SK-N-SH (cell line): Measurements from ENCODE around the gene VRK2. TPM values are rescaled to one million over a fixed set of nuclear protein-coding genes. Genes with fewer than 3 reads are reported as not detected.

Experiments
- CTCF ChIA-PET: fragments of 300-600, 350-600 bp; formaldehyde crosslinking; extraction: SDS; loops from one replicate; lab custom pipeline; 2021; lab: Yijun Ruan, JAX
- POLR2A ChIA-PET: fragments of 350-600 bp; sonication (Branson Sonifier 250); formaldehyde crosslinking; extraction: SDS; loops from one replicate; lab custom pipeline; 2020; ENCODE audit warnings: antibody characterized with exemption, inconsistent platforms; lab: Yijun Ruan, JAX
- DNase-seq: peaks from one replicate; pipeline ENCODE4 v3.0.0; 2012
- H2AFZ ChIP-seq: fragments of 200-600 bp; sonication (generic); 2 replicates; pipeline ENCODE4 v1.8.1; 2016; ENCODE audit warnings: antibody characterized with exemption, mild to moderate bottlenecking, low read depth
- H3F3A ChIP-seq: fragments of 200-600 bp; sonication (generic); replicated peaks from 2 replicates; pipeline ENCODE3; 2016; ENCODE audit warnings: antibody characterized with exemption, mild to moderate bottlenecking; ENCODE audit not compliant: insufficient read depth
- H3K27ac ChIP-seq, 2 experiments: fragments of 200-500 bp in 1 of 2; fragments of 200-600 bp in 1 of 2; sonication (Bioruptor generic) in 1 of 2; sonication (generic), shearing (Covaris generic) in 1 of 2; 2 replicates each; pipeline versions ENCODE4 v1.5.1 to v1.6.1; 2014 to 2016; ENCODE audit warnings: low read depth in 2 of 2, inconsistent platforms in 1 of 2, low read length in 1 of 2, mild to moderate bottlenecking in 1 of 2, mixed read lengths in 1 of 2
- H3K27me3 ChIP-seq: fragments of 200-600 bp; sonication (generic), shearing (Covaris generic); 2 replicates; pipeline ENCODE4 v1.6.1; 2016; ENCODE audit warnings: mixed run types; ENCODE audit not compliant: insufficient read depth
- H3K36me3 ChIP-seq, 2 experiments: fragments of 200-500 bp in 1 of 2; fragments of 200-600 bp in 1 of 2; sonication (Bioruptor generic) in 1 of 2; sonication (generic) in 1 of 2; replicated peaks in 1 of 2; 2 replicates each; pipeline versions ENCODE3 to v1.5.1; 2014 to 2016; ENCODE audit warnings: low read length in 1 of 2, mild to moderate bottlenecking in 1 of 2; ENCODE audit not compliant: insufficient read depth in 2 of 2, control insufficient read depth in 1 of 2
- H3K4me1 ChIP-seq, 2 experiments: fragments of 200-500 bp in 1 of 2; fragments of 200-600 bp in 1 of 2; sonication (Bioruptor generic) in 1 of 2; sonication (generic), shearing (Covaris generic) in 1 of 2; 2 replicates each; pipeline versions ENCODE4 v1.5.1 to v1.6.1; 2014 to 2016; ENCODE audit warnings: low read depth in 1 of 2, low read length in 1 of 2, mixed run types in 1 of 2; ENCODE audit not compliant: insufficient read depth in 2 of 2, control insufficient read depth in 1 of 2
- H3K4me2 ChIP-seq: fragments of 200-600 bp; sonication (generic), shearing (Covaris generic); 2 replicates; pipeline ENCODE4 v1.6.1; 2017; ENCODE audit warnings: mixed run types
- H3K4me3 ChIP-seq, 2 experiments: fragments of 200-500 bp in 1 of 2; fragments of 200-600 bp in 1 of 2; sonication (Bioruptor generic) in 1 of 2; sonication (generic), shearing (Covaris generic) in 1 of 2; 2 replicates each; pipeline versions ENCODE4 v1.5.1 to v1.8.1; 2014 to 2016; ENCODE audit warnings: low read depth in 2 of 2, inconsistent platforms in 1 of 2, low read length in 1 of 2, mild to moderate bottlenecking in 1 of 2, mixed read lengths in 1 of 2, moderate library complexity in 1 of 2
- H3K79me2 ChIP-seq: fragments of 200-600 bp; sonication (generic); 2 replicates; pipeline ENCODE4 v1.8.1; 2017; ENCODE audit warnings: mild to moderate bottlenecking; ENCODE audit not compliant: insufficient read depth
- H3K9ac ChIP-seq: fragments of 200-600 bp; sonication (generic); 2 replicates; pipeline ENCODE4 v1.6.1; 2017; ENCODE audit warnings: mixed run types
- H3K9me2 ChIP-seq: fragments of 200-600 bp; sonication (generic); 2 replicates; pipeline ENCODE4 v1.6.1; 2017; ENCODE audit warnings: mixed run types
- H3K9me3 ChIP-seq: fragments of 200-600 bp; sonication (generic); 2 replicates; pipeline ENCODE4 v1.6.1; 2017; ENCODE audit warnings: mixed run types, mild to moderate bottlenecking, moderate library complexity
- H4K20me1 ChIP-seq: fragments of 200-600 bp; sonication (generic); 2 replicates; pipeline ENCODE4 v1.6.1; 2017; ENCODE audit warnings: mild to moderate bottlenecking, mixed run types; ENCODE audit not compliant: insufficient read depth
- ELF1 ChIP-seq: IDR thresholded peaks from 2 replicates; pipeline ENCODE4 v1.4.0; 2012
- EP300 ChIP-seq, 2 experiments: IDR thresholded peaks; 2 replicates each; pipeline versions ENCODE4 v1.4.0 to v1.6.1; 2012; ENCODE audit warnings: borderline replicate concordance in 1 of 2, low read depth in 1 of 2, low read length in 1 of 2
- FOXJ3 ChIP-seq: sonication (generic); formaldehyde crosslinking; IDR thresholded peaks from 2 replicates; pipeline ENCODE4 v1.5.1; 2020; ENCODE audit warnings: mild to moderate bottlenecking, missing genetic modification reagents
- GATA2 ChIP-seq: sonication (generic); formaldehyde crosslinking; IDR thresholded peaks from 2 replicates; pipeline ENCODE4 v1.5.0; 2020; ENCODE audit warnings: mild to moderate bottlenecking, missing genetic modification reagents
- JUND ChIP-seq: IDR thresholded peaks from 2 replicates; pipeline ENCODE4 v1.4.0; 2012
- NFIC ChIP-seq: IDR thresholded peaks from 2 replicates; pipeline ENCODE4 v1.4.0; 2012; ENCODE audit warnings: borderline replicate concordance
- NRF1 ChIP-seq: IDR thresholded peaks from 2 replicates; pipeline ENCODE4 v1.6.1; 2012; ENCODE audit warnings: low read depth, mild to moderate bottlenecking, low read length
- POLR2AphosphoS5 ChIP-seq: IDR thresholded peaks from 2 replicates; pipeline ENCODE4 v1.6.1; 2012; ENCODE audit warnings: low read depth, low read length
- RAD21 ChIP-seq: IDR thresholded peaks from 2 replicates; pipeline ENCODE4 v1.6.1; 2012; ENCODE audit warnings: mild to moderate bottlenecking, low read length
- RXRA ChIP-seq: IDR thresholded peaks from 2 replicates; pipeline ENCODE4 v1.4.0; 2012; ENCODE audit warnings: low read depth, mild to moderate bottlenecking, borderline replicate concordance
- SMC3 ChIP-seq: IDR thresholded peaks from 2 replicates; pipeline ENCODE4 v1.6.1; 2012; ENCODE audit warnings: low read depth, low read length, improper control_type of control experiment
- TAF1 ChIP-seq: IDR thresholded peaks from 2 replicates; pipeline ENCODE4 v1.6.1; 2012; ENCODE audit warnings: low read depth, mild to moderate bottlenecking, low read length, moderate library complexity, borderline replicate concordance
- TCF12 ChIP-seq: IDR thresholded peaks from 2 replicates; pipeline ENCODE4 v1.4.0; 2012
- YY1 ChIP-seq: IDR thresholded peaks from 2 replicates; pipeline ENCODE4 v1.4.0; 2012; ENCODE audit warnings: low read depth, mild to moderate bottlenecking
- WGBS: methylation state at CpG from one replicate; pipeline ENCODE4 v1.1.6; 2017; ENCODE audit warnings: low lambda C conversion rate; 5-methylcytosine and 5-hydroxymethylcytosine counted together
- polyA plus RNA-seq, 3 experiments: library from polyadenylated mRNA; depleted of rRNA; stranded (reverse); fragments of >200 nt; gene quantifications; 2 replicates each; pipeline ENCODE4 v1.2.3, GENCODE V29; 2012
- TF ChIP-seq, protein P1 (sequence below): fragments of 200-600 bp; sonication (generic); IDR thresholded peaks from 2 replicates; pipeline ENCODE4 v1.6.1; 2017; ENCODE audit warnings: antibody characterized with exemption, mild to moderate bottlenecking, moderate library complexity
- TF ChIP-seq, protein P2 (sequence below): IDR thresholded peaks from 2 replicates; pipeline ENCODE4 v1.4.0; 2012; ENCODE audit warnings: low read depth, borderline replicate concordance
- TF ChIP-seq, protein P3 (sequence below): fragments of 150-350 bp; IDR thresholded peaks from 2 replicates; pipeline ENCODE4 v1.6.1; 2016; ENCODE audit warnings: mild to moderate bottlenecking, low read depth, low read length

The VRK2 gene
- polyA plus RNA-seq, 1 of the 3 experiments (the other 2 are of a cell fraction), result not detected

DNA sequence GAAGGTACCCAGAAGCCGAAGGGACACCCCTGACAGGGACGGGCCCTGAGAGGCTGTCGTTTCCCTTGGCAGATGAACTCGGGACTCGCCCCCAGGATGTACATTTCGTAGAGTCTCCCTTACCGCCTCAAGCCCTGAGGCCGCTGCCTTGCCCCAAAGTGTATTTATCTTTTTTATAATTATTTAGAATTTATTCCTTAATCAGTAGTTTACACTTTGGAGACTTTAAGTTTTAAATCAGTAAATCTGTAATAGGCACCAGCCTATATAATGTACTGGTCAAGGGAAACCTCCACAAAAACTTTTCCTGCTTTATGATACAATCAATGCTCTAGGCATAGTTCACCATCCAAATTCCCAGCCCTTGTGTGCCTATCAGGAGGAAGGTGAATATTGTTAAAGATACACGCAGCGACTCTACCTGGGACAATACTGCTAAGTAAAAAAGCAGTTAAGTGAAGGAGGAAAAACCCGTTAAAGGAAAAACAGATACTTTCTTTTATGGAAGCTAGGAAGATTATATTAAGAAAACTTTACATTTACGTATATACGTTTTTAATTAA lies 848 bp downstream of the VRK2 start:
- Histone ChIP-seq H4K20me1 (no peaks in the 10 kb centered on the region), H3K27ac (no peak overlapping the region), H3K4me1 (peaks cover 0 to 11% of the 10 kb centered on the region in 2 experiments; a peak in 1 of 4 replicates), H3K9me2 (no peaks in the 10 kb centered on the region)
- no peak for DNase-seq
- TF ChIP-seq ELF1 (no peak), FOXJ3 (CRISPR knock-in tag) (no peak), RAD21 (no peak), EP300 (IDR thresholded peaks at IDR 0.05; ENCODE audit: borderline replicate concordance in 1 of 2, low read depth in 1 of 2, low read length in 1 of 2) (no peak), GATA2 (CRISPR knock-in tag) (no peak), RXRA (no peak), TCF12 (no peak), POLR2AphosphoS5 (no peak), JUND (no peak), TAF1 (no peak), NRF1 (no peak), SMC3 (no peak), NFIC (no peak), YY1 (no peak)
- TF ChIP-seq, protein P1, sequence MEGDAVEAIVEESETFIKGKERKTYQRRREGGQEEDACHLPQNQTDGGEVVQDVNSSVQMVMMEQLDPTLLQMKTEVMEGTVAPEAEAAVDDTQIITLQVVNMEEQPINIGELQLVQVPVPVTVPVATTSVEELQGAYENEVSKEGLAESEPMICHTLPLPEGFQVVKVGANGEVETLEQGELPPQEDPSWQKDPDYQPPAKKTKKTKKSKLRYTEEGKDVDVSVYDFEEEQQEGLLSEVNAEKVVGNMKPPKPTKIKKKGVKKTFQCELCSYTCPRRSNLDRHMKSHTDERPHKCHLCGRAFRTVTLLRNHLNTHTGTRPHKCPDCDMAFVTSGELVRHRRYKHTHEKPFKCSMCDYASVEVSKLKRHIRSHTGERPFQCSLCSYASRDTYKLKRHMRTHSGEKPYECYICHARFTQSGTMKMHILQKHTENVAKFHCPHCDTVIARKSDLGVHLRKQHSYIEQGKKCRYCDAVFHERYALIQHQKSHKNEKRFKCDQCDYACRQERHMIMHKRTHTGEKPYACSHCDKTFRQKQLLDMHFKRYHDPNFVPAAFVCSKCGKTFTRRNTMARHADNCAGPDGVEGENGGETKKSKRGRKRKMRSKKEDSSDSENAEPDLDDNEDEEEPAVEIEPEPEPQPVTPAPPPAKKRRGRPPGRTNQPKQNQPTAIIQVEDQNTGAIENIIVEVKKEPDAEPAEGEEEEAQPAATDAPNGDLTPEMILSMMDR, result no peak
- TF ChIP-seq, protein P2, sequence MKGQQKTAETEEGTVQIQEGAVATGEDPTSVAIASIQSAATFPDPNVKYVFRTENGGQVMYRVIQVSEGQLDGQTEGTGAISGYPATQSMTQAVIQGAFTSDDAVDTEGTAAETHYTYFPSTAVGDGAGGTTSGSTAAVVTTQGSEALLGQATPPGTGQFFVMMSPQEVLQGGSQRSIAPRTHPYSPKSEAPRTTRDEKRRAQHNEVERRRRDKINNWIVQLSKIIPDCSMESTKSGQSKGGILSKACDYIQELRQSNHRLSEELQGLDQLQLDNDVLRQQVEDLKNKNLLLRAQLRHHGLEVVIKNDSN, result no peak
- TF ChIP-seq, protein P3, sequence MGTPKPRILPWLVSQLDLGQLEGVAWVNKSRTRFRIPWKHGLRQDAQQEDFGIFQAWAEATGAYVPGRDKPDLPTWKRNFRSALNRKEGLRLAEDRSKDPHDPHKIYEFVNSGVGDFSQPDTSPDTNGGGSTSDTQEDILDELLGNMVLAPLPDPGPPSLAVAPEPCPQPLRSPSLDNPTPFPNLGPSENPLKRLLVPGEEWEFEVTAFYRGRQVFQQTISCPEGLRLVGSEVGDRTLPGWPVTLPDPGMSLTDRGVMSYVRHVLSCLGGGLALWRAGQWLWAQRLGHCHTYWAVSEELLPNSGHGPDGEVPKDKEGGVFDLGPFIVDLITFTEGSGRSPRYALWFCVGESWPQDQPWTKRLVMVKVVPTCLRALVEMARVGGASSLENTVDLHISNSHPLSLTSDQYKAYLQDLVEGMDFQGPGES, result no peak
- TF ChIP-seq, all 33 proteins: peak for 0
- H3K9ac ChIP-seq, result no peak overlapping the region
- no peaks in the 10 kb centered on the region for H3K9me3 ChIP-seq
- ChIA-PET POLR2A (no interaction called here), CTCF (no interaction called here)
- 71% methylated on average over 12 of the region's 13 CpGs for WGBS
- H3K27me3 ChIP-seq, result no peaks in the 10 kb centered on the region
- H2AFZ ChIP-seq, result no peak overlapping the region
- H3F3A ChIP-seq, result peaks cover 11% of the 10 kb centered on the region
- H3K4me3 ChIP-seq, result no peak overlapping the region
- no peaks in the 10 kb centered on the region for H3K36me3 ChIP-seq
- no peak overlapping the region for H3K4me2 ChIP-seq
- no peaks in the 10 kb centered on the region for H3K79me2 ChIP-seq
